Stomach (tissue), 9 donors: Measurements from ENCODE around the gene ARHGEF25. TPM values are rescaled to one million over a fixed set of nuclear protein-coding genes. Genes with fewer than 3 reads are reported as not detected.

Experiments
- DNase-seq, 2 donors: peaks; one replicate each; pipeline versions ENCODE4 v3.0.0 to v3.0.0-alpha.2; 2013 to 2019
- H3K27ac ChIP-seq, 5 donors: fragments of 200-600 bp in 4 of 5; sonication (generic) in 4 of 5; one replicate each; pipeline ENCODE4 v1.5.1; 2013 to 2019; ENCODE audit warnings: mild to moderate bottlenecking in 1 of 5, moderate library complexity in 1 of 5
- H3K27me3 ChIP-seq, 3 donors: fragments of 200-600 bp; sonication (generic); one replicate each; pipeline ENCODE4 v1.5.1; 2017 to 2019; ENCODE audit warnings: mixed run types in 1 of 3
- H3K36me3 ChIP-seq, 4 donors: fragments of 200-600 bp; sonication (generic); 1 replicate in 3 of 4; 2 replicates in 1 of 4; pipeline ENCODE4 v1.5.1; 2016 to 2019
- H3K4me1 ChIP-seq, 4 donors: fragments of 200-600 bp; sonication (generic); one replicate each; pipeline ENCODE4 v1.5.1; 2016 to 2019
- H3K4me3 ChIP-seq, 4 donors: fragments of 200-600 bp; sonication (generic) in 3 of 4; one replicate each; pipeline ENCODE4 v1.5.1; 2016 to 2019; ENCODE audit warnings: mild to moderate bottlenecking in 1 of 4
- H3K9me3 ChIP-seq, 4 donors: fragments of 200-600 bp; sonication (generic); one replicate each; pipeline ENCODE4 v1.5.1; 2016 to 2019
- CTCF ChIP-seq, 7 experiments: fragments of 450-650 bp in 4 of 7; fragments of 200-600 bp in 3 of 7; sonication (generic) in 3 of 7; IDR thresholded peaks; one replicate each; pipeline ENCODE4 v1.5.1; 2016 to 2019; ENCODE audit warnings: antibody characterized with exemption in 7 of 7, control low read depth in 2 of 7, mild to moderate bottlenecking in 1 of 7
- EP300 ChIP-seq: sonication (generic); formaldehyde crosslinking; IDR thresholded peaks from one replicate; pipeline ENCODE4 v1.6.1; 2017; ENCODE audit warnings: antibody characterized with exemption
- POLR2A ChIP-seq, 4 donors: fragments of 450-650 bp; IDR thresholded peaks; one replicate each; pipeline ENCODE4 v1.6.1; 2016; ENCODE audit warnings: antibody characterized with exemption in 4 of 4, control low read depth in 2 of 4, mild to moderate bottlenecking in 1 of 4, moderate library complexity in 1 of 4
- POLR2AphosphoS5 ChIP-seq, 3 donors: sonication (generic); formaldehyde crosslinking; IDR thresholded peaks; one replicate each; pipeline ENCODE4 v1.6.1; 2016; ENCODE audit warnings: antibody characterized with exemption in 3 of 3
- WGBS, 5 donors: extraction: QIAGEN DNeasy Blood & Tissue Kit in 3 of 5; methylation state at CpG; one replicate each; pipeline versions ENCODE4 v1.1.5 to v1.1.7; 2013 to 2018; 5-methylcytosine and 5-hydroxymethylcytosine counted together
- intact Hi-C: fragments of 100-400 bp; cut with DNase I; formaldehyde crosslinking; loops from one replicate; pipeline ENCODE4 v1.15.1; 2023; ENCODE audit warnings: low total_unique reads
- polyA plus RNA-seq, 3 donors: library from polyadenylated mRNA; stranded (reverse); fragments of 200-250 nt; gene quantifications; one replicate each; pipeline ENCODE4 v1.2.3, GENCODE V29; 2013
- total RNA-seq, 5 donors: library from RNA; depleted of rRNA; stranded (reverse); fragments of >200 nt; gene quantifications; one replicate each; pipeline versions ENCODE4 v1.1.0 to v1.2.3, GENCODE V29; 2014 to 2016
- donor health status: healthy with polysubstance abuse.
- donor health status: Bipolar disorder and iron deficiency.
- donor health status: healthy.

Gene ARHGEF25
- total and polyA plus RNA-seq, 8 donors: 18.7 to 220 (median 30.4) TPM

DNA sequence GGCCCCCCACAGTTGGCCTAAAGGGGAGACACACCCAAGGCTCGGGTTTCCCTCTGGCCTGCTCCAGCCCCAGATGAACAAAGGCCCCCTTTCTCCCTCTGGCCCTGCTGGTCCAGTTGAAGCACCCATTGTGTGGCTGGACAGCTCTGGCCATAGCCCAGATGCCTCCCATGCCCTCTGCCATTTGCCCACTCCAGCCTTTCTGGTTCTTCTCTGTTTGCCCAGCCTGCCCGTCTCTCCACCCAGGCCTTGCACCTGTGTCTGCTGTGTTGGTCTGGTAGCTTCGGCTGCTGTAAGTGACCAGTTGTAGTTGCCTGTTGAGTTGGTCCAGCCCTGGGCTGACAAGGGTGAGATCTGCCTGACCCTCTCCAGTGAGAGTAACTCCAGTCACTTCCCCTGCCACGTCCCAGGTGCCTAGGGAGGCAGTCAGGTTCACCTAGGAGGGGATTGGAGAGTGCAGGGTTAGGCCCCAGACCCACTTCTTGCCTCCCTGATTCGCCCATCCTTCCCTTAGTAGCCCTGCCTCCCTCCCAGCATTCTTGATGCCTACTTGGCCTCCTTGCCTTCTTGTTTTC, 18.7 kb downstream of the ARHGEF25 start:
- 69 to 80% (median 70%) methylated on average over 5 of the region's 5 CpGs for WGBS, 5 donors
- intact Hi-C loops: loop anchor here (10.0 kb wide), 1 partner anchor 55 kb away; no protein-coding TSS in a partner anchor

GRCh38 chr12:57630891-57631433, 19.7 kb downstream of the ARHGEF25 start:
- intact Hi-C loops: loop anchor here (10.0 kb wide), 1 partner anchor 54 kb away; no protein-coding TSS in a partner anchor
- TF ChIP-seq POLR2AphosphoS5 (IDR thresholded peaks at IDR 0.05) (no peak), CTCF (IDR thresholded peaks at IDR 0.05) (no peak), EP300 (no peak), POLR2A (IDR thresholded peaks at IDR 0.05) (no peak)
- H3K27me3 ChIP-seq: peaks cover 0 to 92% (median 68%) of the 10 kb centered on the region in 3 donors
- peaks cover 13 to 34% (median 30%) of the 10 kb centered on the region in 4 donors for H3K4me1 ChIP-seq
- H3K27ac ChIP-seq: no peak overlapping the region
- H3K36me3 ChIP-seq: peaks cover 0 to 8% (median 2%) of the 10 kb centered on the region in 4 donors
- 41 to 51% (median 47%) methylated on average over 6 of the region's 6 CpGs for WGBS, 5 donors
- H3K9me3 ChIP-seq: no peaks in the 10 kb centered on the region
- H3K4me3 ChIP-seq: no peak overlapping the region
- DNase-seq: peak in 1 of 2 donors; percentile 3

More for the DNA sequence above, 18.7 kb downstream of the ARHGEF25 start:
- Histone ChIP-seq H3K4me3 (no peak overlapping the region), H3K36me3 (peaks cover 0 to 18% (median 3%) of the 10 kb centered on the region in 4 donors), H3K4me1 (peaks cover 13 to 34% (median 30%) of the 10 kb centered on the region in 4 donors), H3K9me3 (no peaks in the 10 kb centered on the region), H3K27me3 (peaks cover 0 to 92% (median 74%) of the 10 kb centered on the region in 3 donors), H3K27ac (no peak overlapping the region)
- peak in 1 of 2 donors; percentile 13 for DNase-seq
- TF ChIP-seq CTCF (IDR thresholded peaks at IDR 0.05) (no peak), POLR2A (IDR thresholded peaks at IDR 0.05) (no peak), POLR2AphosphoS5 (IDR thresholded peaks at IDR 0.05) (no peak), EP300 (no peak)

GRCh38 chr12:57631566-57632072, 20.4 kb downstream of the ARHGEF25 start:
- intact Hi-C loops: loop anchor here (10.0 kb wide), 1 partner anchor 53 kb away; no protein-coding TSS in a partner anchor
- peak overlapping the region; percentile 51 to 64 (median 56) for H3K4me3 ChIP-seq

More at GRCh38 chr12:57631566-57632072, 20.4 kb downstream of the ARHGEF25 start:
- peak overlapping the region in 1 of 5 donors; percentile 60 for H3K27ac ChIP-seq
- no peaks in the 10 kb centered on the region for H3K9me3 ChIP-seq
- TF ChIP-seq EP300 (no peak), POLR2AphosphoS5 (IDR thresholded peaks at IDR 0.05) (no peak), POLR2A (IDR thresholded peaks at IDR 0.05) (no peak), CTCF (IDR thresholded peaks at IDR 0.05) (no peak)
- DNase-seq: peak in 1 of 2 donors; percentile 3
- peaks cover 13 to 34% (median 30%) of the 10 kb centered on the region in 4 donors for H3K4me1 ChIP-seq
- peaks cover 0 to 88% (median 62%) of the 10 kb centered on the region in 3 donors for H3K27me3 ChIP-seq
- 8 to 11% (median 9%) methylated on average over 7 to 26 of the region's 26 CpGs for WGBS, 5 donors
- H3K36me3 ChIP-seq: peaks cover 0 to 1% (median 0%) of the 10 kb centered on the region in 4 donors
